ENCODE results near the gene FGD5.

FGD5 gene

DNA sequence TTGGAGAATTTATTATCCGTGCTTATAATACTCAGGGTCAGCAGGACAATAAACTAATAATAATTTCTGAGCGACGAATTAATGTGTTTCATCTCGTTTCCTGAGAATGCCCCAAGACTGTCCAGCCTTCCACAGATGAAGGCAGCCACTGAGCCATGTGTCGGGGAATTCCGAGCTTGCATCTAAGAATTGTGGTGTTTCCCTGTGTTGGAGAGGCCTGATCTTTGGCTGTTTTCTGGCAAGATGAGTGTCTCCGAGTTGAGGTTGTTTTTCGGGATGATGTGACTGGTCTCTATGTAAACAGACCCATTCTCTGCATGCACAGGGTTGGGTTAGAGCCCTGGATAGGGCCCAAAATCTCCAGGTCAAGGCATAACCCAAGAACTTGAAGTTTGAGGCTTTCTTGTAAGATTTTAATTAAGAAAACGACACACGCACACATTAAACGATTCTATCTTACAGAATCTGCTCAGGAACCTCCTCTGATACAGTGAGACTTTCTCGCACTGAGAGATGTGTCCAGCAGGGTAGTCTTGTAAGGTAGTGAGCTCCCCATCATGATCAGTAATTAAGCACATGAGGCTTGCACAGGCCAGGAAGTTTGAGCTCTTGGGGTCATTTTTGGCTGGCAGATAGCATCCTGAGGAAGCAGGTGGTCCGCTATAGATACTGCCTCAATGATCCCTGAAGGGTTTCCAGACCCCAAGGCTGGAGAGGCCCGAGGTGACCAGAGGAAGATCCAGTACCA lies 14.4 kb downstream of the FGD5 start:
- no peak for DNase-seq

DNA sequence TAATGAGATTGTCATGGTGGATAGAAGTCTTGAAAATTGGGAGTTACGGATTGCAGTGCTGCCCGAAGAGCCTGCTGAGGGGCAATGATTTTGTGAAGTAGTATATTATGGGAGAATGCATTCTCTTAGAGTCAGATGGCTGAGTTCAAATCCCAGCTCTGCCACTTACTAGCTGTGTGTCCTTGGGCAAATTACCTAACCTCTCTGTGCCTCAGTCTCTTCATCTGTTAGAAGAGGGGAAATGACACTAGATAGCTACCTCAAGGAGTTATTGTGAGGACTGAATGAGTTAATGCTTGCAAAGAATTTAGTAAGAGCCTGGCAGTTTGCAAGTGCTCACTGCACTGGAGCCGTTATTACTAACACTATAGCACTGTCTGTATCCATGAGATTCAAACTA lies 15.4 kb downstream of the FGD5 start:
- DNase-seq = no peak

DNA sequence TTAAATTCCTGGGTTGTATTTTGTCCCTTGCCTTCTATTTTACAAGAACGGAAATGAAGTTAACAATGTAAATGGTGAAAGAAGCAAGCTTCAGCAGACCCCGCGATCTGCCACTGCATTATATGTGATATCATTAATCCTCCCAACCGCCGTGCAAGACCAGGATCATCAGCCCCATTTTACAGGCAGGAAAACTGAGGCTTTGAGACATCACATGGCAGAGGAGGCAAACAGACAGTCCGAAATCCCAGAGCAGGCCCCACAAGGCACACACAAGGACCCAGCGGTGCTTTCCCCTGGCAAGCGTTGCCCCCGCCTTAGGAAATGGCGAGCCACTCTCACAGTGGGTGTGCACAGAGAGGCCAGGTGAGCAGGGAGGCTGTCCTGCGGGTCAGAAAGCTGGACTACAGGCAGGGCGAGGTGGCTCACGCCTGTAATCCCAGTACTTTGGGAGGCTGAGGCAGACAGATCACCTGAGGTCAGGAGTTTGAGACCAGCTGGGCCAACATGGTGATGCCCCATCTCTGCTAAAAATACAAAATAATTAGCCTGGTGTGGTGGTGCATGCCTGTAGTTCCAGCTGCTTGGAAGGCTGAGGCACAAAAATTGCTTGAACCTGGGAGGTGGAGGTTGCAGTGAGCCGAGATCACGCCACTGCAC lies 16.2 kb downstream of the FGD5 start:
- no peak for DNase-seq

DNA sequence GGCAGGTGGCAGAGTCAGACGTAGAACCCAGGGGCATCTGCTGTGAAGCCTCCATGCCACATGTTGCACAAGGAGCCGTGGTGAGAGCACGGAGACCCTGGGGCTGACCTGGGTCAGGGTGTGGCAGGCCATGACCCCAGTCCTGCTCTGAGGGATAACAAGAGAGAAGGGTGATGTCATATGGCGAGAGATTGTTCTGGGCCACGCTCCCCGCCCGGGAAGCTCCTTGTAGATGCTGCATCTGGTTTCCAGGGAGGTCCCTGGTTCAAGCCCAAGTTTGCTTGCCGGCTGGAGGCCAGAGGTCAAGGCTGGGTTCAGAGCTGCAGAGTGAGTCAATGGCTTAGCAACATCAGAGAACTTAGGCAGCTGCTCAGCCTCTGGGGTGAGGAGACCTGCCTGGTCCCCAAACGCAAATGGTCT lies 17.3 kb downstream of the FGD5 start:
- no peak for DNase-seq

DNA sequence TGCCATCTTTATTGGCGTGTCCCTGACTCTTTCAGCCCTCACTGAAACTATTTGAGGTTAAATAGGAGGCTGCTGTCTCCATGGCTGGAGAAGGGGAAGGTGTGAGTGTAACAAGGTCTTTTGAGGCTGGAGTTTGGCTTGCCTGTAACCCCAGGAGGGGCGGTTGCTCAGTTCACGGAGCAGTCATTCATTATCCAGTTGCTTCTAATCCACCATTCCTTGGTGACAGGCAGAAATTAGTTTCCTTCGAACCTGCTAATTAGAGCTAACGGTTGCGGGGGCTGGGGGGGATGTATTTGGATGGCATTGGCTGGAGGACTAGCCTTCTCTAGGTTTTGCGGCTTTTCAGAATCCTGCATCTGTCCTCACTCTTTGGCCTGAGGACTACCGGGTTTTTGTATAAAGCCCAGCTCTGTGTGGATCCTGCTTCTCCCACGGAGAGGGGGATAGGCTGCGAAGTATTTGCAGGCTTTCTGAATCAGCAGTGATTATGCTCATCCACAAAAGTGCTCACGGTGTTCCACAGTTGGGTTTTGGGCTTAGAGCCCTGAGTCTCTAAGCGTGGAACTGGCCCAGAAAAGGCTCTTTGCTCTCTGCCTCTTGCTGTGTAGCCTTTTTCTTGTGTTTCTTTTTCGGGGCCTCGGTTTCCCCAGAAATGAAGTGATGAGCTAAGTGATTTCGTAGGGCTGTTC lies 18.6 kb downstream of the FGD5 start:
- no peak for DNase-seq

DNA sequence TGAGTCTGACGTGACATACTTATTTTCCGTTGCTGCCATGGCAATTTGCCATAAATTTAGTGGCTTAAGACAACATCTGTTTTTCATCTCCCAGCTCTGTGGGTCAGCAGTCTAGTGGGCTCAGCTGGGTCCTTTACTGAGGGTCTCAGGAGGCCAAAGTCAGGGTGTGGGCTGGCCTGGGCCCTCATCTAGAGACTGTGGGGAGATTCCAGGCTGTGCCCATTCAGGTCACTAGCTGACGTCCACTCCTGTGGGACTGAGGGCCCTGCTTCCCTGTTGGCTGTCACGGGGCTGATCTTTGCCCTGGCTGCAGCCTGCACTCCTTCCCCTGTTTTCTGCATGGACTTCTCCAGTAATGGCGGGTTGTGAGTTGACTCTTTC lies 19.1 kb downstream of the FGD5 start:
- no peak for DNase-seq

DNA sequence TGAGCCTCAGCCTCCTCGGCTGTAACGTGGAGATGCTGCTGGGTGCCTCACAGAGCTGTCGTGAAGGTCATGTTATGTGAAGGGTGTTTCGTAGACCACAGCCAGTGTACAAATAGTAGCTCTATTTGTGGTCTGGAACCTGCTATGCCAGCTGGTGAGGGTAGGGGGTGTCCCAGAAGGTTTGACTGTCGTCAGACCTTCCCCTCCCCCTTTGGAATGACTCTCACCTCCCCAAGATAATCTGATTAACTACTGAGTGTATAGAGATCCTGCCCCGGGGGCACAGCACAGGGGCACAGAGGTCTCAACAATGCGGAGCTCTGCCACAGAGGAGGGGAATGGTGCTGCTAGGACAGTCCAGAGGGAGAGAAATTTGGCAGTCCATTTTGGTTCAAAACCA lies 20.5 kb downstream of the FGD5 start:
- DNase-seq = no peak

DNA sequence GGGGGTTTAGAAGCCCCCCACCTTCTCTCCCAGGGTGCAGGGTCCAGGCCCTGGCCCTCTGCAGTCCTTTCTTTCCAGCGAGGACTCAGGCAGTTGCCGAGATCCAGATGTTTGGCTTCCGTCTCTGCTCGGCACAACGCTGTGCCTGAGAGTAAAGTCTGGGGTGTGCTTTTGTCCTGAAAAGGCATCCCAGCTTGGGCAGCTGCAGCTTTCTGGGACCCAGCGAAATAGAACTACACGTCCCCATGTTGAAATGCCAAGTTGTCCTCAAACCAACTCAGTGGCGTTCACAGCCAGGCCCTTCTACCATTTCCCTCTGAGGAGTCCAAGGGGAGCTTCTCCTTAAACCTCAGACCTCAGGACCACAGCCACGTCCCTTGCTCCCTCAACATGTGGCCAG lies 23.1 kb downstream of the FGD5 start:
- no peak for DNase-seq

DNA sequence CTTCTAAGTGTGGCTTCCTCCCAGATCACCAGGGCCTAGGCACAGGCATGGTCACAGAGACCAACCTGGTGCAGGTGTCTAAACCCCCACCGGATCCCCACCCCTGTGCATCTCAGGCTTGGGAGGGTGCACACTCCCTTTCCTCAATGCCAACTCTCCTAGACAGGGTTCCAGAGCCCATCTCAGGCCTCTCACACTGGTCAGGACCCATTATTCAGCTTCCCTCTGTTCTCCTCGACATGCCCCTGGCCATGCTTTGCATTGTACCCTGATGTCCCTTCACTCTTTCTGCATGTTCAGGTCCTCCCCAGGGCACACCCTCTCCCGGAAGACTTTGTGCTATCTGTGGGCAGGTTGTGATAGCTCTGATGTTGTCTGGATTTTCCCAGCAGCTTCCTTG lies 23.5 kb downstream of the FGD5 start:
- no peak for DNase-seq

DNA sequence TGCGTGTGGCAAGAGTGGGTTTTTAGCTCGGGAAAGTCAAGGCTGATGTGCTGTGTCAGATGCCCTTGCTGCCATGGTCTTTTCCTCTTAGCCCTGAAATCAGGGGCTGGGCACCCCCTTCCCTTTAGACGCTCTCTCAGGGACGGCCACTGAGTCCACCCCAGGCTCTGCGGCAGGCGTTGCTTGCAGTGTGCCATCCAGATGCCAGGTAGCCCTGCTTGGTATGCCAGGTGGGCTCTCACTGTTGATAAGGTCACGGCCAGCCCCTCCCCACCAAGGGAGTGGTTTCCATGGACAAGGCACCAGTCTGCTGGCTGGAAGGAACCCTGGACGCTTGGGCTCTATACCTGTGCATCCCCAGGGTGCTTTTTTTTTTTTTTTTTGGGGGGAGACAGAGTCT lies 24.6 kb downstream of the FGD5 start:
- DNase-seq = no peak

DNA sequence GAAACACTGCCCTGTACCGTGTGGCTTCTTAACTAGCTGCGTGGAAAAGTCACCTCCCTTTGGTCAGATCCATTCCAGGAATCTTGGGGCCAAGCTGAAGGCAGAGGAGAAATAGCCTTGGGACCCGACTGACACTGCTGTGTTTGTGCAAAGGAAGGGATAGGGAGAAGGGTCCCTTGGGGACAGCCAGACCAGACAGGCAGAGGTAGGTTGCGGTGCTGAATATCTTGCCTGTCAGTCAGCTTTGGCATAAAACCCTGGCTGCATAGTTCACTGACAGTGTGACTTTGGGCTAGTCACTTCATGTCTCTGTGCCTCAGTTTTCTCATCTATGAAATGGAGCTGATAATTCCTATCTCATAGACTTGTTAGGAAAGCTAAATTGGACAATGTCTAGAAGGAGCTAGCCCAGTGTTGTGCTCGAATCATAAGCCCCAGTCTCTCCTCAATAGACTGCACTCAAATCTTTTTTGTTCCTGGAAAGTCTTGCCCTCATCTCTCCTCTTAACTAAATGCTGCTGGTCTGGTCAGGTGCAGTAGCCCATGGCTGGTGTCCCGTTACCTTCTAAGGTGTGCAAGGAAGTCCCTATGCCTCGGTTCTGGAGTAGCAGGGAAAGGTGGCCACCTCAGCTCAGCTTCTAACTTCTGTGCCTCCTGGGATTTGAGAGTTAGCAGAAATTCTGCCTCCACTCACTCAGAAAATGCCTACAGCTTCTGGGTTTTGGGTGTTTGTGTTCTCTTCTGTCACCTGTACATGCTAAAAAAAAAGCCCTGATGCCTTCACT lies 25.8 kb downstream of the FGD5 start:
- DNase-seq = no peak

DNA sequence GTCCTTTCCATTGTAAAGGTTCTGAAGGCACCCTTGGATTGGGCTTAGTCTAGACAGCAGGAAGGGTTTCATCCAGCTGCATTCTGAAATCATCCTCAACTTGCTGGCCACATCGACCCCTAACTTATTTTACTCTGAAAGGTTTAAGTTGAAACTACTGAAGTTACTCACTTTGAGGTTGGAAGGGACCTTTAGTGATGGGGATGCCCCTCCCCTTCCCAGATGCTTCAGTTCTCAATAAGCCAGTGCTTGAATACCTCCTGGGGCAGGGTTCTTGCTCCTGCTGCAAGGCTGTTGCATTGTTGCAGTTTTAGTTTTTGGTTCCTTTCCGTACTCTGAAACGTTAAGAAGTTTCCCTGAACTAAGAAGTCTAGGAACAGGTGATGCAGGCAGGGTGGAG lies 26.4 kb downstream of the FGD5 start:
- DNase-seq = no peak

DNA sequence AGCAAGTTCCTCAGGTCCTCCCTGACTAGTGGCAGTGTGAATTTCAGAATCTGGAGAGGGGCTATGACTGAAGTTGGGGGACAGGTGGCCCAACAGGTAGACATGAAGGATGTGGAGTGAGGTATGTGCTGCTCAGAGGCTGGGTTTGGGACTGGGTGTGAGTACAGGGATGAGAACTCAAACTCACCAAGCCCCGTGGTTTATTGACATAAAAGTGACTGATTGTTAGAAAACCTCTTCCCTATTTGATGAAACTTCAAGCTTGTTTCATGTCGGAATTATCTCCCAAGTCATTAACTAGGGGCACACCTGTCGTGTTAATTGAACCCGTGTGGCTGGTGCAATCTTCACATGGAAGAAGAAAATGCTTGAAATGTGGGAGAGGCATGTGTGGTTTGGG lies 27.1 kb downstream of the FGD5 start:
- no peak for DNase-seq

DNA sequence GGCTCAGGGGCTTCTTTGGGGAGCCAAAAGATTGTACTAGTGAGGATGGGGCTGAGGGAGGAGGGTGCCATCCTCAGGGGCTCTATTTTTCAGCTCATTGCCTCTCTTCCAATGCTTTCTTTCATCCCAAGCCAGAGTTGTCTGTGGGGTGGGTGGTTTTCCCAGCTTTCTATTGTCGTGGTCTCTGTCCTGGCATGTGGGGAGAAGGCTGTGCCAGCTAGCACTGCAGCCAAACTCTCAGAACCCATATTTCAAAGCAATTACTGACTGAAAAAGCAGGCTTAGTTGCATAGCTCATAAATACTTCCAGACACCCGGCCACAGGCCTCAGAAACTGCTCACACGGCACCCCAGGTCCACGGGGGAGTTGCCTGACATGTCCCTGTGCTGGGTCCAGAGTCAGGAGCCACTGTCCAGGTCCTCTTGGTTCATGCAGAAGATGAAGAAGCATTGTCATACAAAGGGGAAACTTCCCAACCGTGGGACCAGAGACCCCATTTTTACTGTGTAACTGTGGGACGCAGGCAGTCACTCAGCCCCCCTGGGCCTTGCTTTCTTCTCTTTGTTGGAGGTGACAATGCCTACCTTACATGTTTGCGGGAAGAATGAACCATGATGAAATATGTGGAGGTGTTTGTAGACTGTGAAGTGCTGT lies 27.6 kb downstream of the FGD5 start:
- DNase-seq = no peak

DNA sequence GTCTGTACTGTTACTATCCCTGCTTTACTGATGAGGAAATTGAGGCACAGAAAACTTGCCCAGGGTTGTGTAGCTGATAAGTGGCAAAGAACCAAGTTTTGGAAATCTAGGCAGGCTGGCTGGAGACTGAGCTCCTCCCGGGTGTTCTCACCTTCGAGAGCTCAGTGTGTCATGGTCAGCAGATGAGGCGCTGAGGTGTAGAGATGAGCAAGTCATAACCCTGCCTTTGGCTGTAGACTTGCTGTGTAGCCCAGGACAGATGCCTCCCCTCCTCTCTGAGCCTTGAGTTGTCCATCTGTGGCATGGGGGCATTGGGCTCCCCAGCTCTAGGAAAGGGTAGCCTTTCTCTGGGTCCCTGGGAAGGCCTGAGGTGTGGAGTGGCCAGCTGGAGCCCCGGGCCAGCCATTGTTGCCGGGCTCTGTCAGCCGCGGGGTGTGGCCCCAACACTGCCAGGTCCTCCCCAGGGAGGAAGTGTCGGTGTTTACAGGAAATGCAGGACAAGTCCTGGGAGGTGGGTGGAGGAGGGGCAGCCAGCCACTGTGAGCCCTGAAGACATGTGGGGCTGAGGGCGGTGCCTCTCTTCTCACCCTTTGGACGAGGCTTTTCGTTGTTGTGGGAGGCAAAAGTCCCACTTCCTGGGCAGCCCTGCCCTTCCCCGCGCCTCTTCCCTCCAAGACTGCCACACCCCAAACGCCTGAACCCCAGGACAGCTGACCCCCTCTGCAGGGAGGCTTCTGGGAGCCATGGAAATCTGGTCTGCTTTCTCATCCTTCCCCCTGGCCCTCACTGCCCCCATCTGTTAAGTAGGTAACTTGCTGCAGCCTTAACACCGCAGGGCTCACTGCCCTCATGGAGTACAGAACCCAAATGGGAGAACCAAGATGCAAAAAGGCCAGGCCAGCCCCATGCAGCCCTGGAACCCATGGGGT lies 29.1 kb downstream of the FGD5 start:
- no peak for DNase-seq

DNA sequence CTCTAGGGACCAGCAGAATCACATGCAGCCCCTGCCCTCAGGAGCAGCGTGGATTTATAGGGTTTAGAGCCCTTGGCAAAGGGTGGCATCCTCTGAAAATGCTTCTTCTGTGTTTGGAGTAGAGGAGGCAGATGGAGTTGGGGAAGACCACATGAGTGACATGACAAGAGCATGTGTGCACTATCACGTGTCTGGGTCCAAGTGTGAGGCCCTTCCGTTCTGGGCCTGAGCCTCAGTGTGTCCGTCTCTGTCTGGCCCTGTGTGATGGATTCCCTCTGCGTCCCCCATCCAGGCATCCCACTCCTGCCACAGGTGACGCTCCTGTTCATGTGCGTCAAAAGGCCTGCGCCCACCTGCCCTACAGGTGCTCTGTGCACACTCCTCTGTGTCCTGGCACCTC lies 30.1 kb downstream of the FGD5 start:
- DNase-seq = no peak

DNA sequence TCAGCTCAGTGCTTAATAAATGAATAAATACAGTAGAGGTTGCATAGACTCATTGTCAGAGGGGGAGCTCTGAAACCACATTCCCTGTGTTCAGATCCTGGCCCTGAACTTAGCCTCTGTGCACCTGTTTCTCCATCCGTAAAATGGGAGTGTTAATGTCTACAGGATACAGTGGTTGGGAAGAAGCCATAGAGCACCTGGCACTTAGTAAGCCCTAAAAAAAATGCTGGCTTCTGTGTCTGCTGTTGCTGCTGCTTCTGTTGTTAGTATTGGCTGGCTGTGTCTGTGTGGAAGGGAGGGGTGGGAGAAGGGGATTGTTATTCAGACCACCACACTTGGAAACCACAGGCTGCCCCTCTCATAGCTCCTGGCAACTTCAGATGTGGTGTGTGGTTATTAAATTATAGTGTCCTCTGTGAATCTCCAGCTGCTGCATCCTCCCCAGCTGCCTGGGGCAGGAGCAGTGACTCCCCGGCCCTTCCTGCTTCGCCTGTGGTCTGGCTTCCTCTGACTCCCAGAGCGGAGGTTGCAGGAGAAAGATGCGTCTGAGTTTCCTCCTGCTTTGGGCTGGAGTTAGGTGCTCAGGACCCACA lies 31.0 kb downstream of the FGD5 start:
- DNase-seq = no peak

DNA sequence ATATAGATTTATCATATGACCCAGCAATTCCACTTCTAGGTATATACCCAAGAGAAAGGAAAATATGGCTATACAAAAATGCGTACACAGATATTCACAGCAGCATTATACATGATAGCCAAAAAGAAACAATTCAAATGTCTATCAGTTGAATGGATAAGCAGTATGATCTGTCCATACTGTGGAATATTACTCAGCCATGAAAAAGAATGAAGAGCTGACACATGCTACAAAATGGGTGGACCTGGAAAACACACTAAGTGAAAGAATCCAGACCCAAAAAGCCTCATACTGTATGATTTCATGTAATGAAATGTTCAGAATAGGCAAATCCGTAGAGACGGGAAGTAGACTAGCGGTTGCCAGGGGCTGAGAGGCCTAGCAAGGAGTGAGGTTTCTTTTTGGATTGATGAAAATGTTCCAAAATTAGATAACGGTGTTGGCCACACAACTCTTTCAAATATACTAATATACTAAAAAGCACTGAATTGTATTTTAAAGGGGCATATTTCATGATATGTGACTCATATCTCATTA lies 33.4 kb downstream of the FGD5 start:
- DNase-seq = no peak

DNA sequence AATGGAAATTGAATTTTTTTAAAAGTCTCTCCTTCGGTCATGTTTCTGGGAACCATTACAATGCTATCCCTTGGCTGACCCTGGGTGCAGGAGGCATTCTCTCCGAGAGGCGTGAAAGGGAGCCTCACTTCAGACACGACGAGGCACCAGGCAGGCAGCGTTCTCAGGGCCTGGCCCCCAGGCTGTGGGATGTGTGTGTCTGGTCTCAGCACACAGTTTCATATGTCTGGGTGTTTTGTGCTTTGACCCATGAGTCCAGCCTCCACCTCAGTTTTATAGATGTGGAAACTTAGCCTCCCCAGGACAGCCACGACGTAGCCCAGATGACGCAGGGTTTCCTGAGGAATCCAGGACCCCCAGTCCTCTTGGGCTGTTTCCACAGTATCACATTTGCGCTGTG lies 34.0 kb downstream of the FGD5 start:
- no peak for DNase-seq

DNA sequence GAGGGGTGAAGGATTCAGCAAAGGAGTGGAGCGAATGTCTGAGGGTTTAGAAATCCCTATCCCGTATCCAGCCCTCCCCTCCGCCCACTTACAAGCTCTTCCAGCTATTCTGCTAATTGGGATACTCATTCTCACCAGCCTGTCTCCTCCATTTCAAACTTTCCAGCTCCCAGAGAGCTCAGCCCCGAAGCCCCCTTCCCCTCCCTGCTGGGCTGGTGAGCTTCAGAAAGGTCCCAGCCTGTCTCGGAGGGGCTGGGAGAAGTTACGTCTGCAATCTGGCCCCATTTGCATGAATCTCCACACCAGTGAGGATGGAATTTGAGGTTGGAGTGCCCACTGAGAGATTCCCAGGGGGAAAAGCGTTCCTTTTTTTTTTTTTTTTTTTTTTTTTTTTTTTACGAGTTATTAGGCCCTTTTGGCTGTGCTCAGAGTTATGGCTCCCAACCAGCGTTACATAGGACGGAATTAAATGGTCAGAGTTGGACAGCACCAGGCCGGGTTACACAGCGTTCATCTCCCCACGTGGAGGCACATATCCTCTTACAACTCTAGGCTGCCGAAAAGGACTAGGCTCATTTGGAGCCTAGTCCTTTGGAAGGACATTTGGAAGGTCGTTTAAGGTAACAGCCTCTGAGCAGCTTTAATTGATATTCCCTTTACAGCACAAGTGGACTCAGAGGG lies 34.6 kb downstream of the FGD5 start:
- no peak for DNase-seq

DNA sequence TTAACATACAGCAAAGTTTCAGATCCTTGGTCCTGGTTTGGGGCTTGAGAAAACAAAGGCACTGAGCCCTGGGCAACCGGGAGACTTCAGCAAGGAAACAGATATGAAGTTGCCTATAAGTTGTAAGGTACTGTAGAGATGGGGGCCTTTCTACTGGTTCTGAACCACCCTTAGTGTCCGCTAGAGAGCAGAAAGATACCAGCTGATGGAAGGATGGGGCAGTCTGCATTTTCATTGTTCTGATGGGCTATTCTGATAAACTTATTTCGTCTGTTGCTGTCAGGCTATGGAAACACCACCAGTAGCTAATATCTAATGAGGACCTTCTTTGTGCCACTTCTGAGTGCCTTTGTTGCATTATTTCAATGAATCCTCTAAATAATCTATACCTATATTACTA lies 38.7 kb downstream of the FGD5 start:
- no peak for DNase-seq
